GM18867 (cell line): ENCODE measurements around the gene GPR78.
"Not testable (repeated sequence)": the region's sequence is repeated elsewhere in the genome, so short reads cannot be mapped to it uniquely, and the experiment has no call there.

Experiments used
- ATAC-seq: cut with Tn5 transposase; IDR thresholded peaks from one replicate; pipeline ENCODE4 v1.9.1; 2021; ENCODE audit warnings: mild to moderate bottlenecking, moderate library complexity; ENCODE audit not compliant: unreplicated experiment

Gene GPR78

GRCh38 chr4:8613421-8614364 lies 33.5 kb downstream of the GPR78 start:
- no peak for ATAC-seq

GRCh38 chr4:8614365-8615193 lies 34.4 kb downstream of the GPR78 start:
- ATAC-seq: no peak

DNA sequence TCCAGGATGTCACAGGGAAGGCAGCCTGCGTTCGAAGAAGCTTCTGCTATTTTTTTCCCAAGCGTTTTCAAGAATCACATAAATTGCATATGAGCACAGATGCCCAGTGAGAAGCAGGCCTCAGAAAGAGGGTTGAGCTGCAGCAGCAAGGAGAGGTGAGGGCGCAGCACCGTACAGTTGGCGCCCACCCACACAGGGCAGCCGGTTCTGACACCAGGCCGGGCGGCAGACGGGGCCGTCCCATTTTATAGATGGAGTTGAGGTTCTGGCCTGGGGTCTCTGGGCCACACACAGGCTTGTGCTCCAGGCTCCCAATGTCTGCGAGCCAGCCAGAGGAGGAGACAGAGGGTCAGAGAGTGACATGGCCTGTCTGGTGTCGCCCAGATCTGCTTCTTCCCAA lies 35.2 kb downstream of the GPR78 start:
- no peak for ATAC-seq

DNA sequence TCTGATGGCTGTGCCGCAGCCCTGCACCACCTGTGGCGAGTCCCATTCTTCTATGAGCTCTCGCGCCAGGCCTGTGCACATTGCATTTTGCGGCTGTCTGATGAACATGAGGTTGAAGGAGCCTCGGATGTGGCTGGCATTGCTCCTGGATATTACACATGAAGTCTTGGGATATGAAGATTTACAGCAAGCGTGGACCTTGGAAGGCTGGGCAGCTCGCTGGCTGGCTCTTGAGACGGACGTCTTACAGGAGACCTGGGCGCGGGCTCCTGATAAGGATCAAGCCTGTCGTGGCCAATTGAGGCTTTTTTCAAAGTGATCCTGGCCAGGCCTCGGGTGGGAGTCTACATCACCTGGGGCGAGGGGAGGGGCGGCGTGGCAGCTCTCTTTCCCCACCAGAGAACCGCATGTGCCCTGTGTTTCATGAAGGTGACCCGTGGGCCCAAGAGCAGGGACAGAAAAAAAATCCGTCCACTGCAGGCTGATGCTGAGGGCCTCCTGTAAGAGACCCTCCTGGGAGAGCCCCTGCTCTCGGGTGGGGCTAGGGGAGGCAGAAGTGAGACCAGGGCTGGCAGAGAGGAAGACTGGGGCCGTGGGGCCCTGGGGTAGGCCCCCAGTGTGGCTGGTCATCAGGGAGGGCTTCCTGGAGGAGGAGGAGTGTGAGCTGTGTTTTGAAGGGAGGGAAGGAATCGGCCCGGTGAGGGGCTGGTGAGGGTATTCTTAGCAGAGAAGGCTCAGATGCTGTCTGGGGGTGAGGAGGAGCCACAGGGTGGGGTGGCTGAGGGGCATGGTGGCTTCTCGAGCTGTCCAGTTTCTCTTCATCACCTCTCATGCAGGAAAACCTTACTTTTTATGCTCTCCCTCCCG lies 36.0 kb downstream of the GPR78 start:
- ATAC-seq: no peak

DNA sequence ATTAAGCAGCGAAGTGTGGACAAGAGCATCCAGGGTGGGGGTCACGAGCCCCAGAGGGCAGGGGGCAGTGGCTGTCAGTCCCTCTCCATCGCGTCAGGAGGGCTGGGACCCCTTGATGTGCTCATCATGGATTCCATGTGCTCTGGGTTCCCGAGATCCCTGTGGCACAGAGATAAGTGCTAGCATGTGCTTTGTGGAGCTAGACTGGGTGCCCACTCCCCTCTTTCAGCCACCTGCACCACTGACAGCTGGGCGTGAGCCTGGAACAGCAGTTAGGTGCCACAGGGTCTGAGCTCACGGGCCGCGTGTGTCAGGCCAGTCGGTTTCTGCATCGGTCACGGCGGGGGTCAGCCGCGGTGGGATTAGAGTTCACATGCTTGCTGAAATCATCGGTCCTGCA lies 36.6 kb downstream of the GPR78 start:
- no peak for ATAC-seq

DNA sequence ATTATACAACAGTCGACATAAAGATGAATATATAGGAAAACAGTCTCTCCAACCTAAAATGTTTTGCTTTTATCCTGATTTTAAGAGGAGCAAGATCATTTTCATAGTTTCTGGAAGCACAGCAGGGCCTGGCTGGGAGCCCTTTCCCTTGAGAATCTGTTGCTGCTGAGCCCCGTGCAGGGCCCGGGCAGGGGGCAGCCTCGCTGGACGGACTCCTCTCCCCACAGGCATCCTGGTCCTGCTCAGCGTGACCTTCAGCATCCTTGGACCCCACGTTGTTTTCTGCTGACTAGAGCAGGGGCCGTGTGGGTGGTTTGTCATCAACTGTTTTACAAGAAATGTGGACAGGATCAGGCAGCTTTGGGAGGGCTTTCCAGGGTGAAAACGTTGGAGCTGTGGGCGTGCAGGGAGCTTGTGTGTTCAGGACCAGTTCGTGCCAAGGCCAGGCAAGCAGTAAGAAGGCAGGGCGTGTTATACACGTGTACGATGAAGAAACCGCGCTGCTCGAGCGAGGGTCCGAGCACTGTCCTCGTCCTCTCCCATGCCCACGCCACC lies 37.4 kb downstream of the GPR78 start:
- no peak for ATAC-seq

DNA sequence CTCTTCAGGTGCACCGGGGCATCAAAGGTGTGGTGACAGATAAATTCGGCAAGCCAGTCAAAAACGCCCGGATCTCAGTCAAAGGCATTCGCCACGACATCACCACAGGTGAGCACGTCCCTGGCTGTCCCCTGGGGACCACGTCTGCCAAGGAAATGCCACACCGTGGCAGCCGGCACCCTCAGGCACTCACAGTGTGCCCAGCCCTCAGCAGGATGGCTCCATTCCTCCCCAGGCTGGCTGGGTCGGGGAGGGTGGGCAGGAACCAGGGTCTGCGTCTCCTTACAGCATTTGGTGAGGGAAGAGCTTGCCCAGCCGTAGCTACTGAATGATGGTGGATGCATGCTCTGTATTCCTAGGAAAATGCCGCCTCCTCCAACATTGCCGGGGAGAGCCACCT lies 38.2 kb downstream of the GPR78 start:
- ATAC-seq: no peak

- ATAC-seq: no peak
Measured at GRCh38 chr4:8618961-8619720, 38.9 kb downstream of the GPR78 start.

- ATAC-seq: not testable (repeated sequence)
Measured at GRCh38 chr4:8621135-8621534, 40.9 kb downstream of the GPR78 start.

DNA sequence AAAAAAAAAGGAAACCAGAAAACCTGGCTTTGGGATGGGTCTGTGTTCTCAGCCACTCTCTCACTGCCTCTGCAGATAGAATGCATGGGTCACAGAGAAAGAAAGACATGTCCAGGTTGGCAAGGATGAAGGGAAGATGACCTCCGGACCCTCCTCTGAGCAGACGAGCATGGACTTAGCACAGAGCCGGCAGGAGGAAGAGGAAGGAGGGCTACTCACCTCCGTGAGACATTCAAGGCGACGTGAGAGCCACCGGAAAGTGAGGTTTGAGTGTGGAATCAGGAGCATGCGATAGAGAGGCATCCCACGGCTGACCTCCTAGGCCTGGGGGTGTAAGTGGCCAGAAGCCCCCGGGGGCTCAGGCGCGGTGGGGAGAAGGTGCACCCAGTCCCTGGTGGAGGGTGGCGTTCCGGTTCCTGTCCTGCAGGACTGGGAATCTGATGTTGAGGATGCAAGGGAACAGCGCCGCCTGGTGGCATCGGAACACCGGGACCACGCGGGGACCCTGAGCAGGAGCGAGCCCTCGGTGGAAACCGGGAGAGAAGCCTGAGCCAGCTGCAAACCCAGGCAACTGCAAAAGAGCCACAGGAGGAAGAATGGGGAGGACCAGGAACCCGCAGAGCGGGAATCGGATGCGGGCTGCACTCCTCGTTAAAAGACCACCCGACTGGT lies 44.5 kb downstream of the GPR78 start:
- ATAC-seq: not testable (repeated sequence)

GRCh38 chr4:8630240-8630905 lies 50.2 kb downstream of the GPR78 start:
- not testable (repeated sequence) for ATAC-seq

GRCh38 chr4:8631896-8632295 lies 51.7 kb downstream of the GPR78 start:
- ATAC-seq: not testable (repeated sequence)

DNA sequence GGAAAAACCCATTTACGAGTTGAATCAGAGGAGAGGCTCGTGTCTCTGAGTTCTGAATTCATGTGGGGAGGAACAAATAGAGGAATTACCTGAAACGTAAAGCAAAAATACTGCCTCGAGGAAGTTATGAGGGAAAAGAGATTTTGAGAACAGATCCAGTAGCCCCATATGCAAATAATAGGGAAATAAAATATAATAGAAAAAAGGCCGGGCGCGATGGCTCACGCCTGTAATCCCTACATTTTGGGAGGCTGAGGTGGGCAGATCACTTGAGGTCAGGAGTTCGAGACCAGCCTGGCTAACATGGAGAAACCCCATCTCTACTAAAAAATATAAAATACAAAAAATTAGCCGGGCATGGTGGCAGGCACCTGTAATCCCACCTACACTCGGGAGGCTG lies 54.6 kb downstream of the GPR78 start:
- not testable (repeated sequence) for ATAC-seq

- ATAC-seq: not testable (repeated sequence)
Measured at GRCh38 chr4:8635897-8636554, 55.8 kb downstream of the GPR78 start.
